Glutamatergic neuron (in vitro differentiated cells): Measurements from ENCODE around the gene MLN. TPM values are rescaled to one million over a fixed set of nuclear protein-coding genes. Genes with fewer than 3 reads are reported as not detected.

Source experiments
- DNase-seq: peaks from one replicate; pipeline ENCODE4 v3.0.0; 2022
- H3K27ac Mint-ChIP-seq: one replicate; pipeline ENCODE4 v1.8.0; 2020; ENCODE audit warnings: mild to moderate bottlenecking, mixed read lengths, inconsistent platforms; ENCODE audit not compliant: unreplicated experiment
- H3K27me3 Mint-ChIP-seq: one replicate; pipeline ENCODE4 v1.8.0; 2020; ENCODE audit warnings: mild to moderate bottlenecking, moderate library complexity, mixed read lengths, inconsistent platforms; ENCODE audit not compliant: unreplicated experiment
- H3K36me3 Mint-ChIP-seq: one replicate; pipeline ENCODE4 v1.8.0; 2020; ENCODE audit warnings: mild to moderate bottlenecking, mixed read lengths, inconsistent platforms; ENCODE audit not compliant: unreplicated experiment
- H3K4me1 Mint-ChIP-seq: one replicate; pipeline ENCODE4 v1.8.0; 2020; ENCODE audit warnings: mild to moderate bottlenecking, low read depth, mixed read lengths, inconsistent platforms; ENCODE audit not compliant: unreplicated experiment
- H3K4me3 Mint-ChIP-seq: one replicate; pipeline ENCODE4 v1.8.0; 2020; ENCODE audit warnings: mild to moderate bottlenecking, mixed read lengths, inconsistent platforms; ENCODE audit not compliant: unreplicated experiment
- H3K9me3 Mint-ChIP-seq: one replicate; pipeline ENCODE4 v1.8.0; 2020; ENCODE audit warnings: mild to moderate bottlenecking, moderate library complexity, mixed read lengths, inconsistent platforms; ENCODE audit not compliant: unreplicated experiment
- CTCF ChIP-seq: fragments of 200-600 bp; sonication (generic); IDR thresholded peaks from one replicate; pipeline ENCODE4 v1.5.0; 2021; ENCODE audit not compliant: partially characterized antibody, unreplicated experiment
- total RNA-seq: library from RNA; stranded (reverse); fragmentation: NEBNext Ultra II Directional; extraction: Animal tissue kit (Norgen Biotek cat#: 25700); gene quantifications from one replicate; pipeline ENCODE4 v1.2.1, GENCODE V29; 2021; ENCODE audit not compliant: unreplicated experiment

The MLN gene
- total RNA-seq, 1 donor from 2014 or later = not detected

- Mint-ChIP-seq H3K36me3 (no peaks in the 10 kb centered on the region), H3K27ac (no peak overlapping the region), H3K4me3 (no peak overlapping the region), H3K9me3 (no peaks in the 10 kb centered on the region), H3K27me3 (peaks cover 7% of the 10 kb centered on the region), H3K4me1 (peaks cover 3% of the 10 kb centered on the region)
- DNase-seq = no peak
- no peak for TF ChIP-seq CTCF
Observed at GRCh38 chr6:33761581-33761921, 42.3 kb downstream of the MLN start.

- DNase-seq = no peak
- Mint-ChIP-seq H3K36me3 (no peaks in the 10 kb centered on the region), H3K27ac (no peak overlapping the region), H3K4me1 (peaks cover 6% of the 10 kb centered on the region), H3K27me3 (peaks cover 9% of the 10 kb centered on the region), H3K4me3 (no peak overlapping the region), H3K9me3 (no peaks in the 10 kb centered on the region)
- no peak for TF ChIP-seq CTCF
Observed at GRCh38 chr6:33759887-33760629, 43.7 kb downstream of the MLN start.

- Mint-ChIP-seq H3K9me3 (peaks cover 2% of the 10 kb centered on the region), H3K36me3 (no peaks in the 10 kb centered on the region), H3K4me1 (peaks cover 4% of the 10 kb centered on the region), H3K27me3 (peaks cover 4% of the 10 kb centered on the region), H3K27ac (no peak overlapping the region), H3K4me3 (no peak overlapping the region)
- TF ChIP-seq CTCF = no peak
- no peak for DNase-seq
Observed at GRCh38 chr6:33758815-33759216, 45.0 kb downstream of the MLN start.

GRCh38 chr6:33757906-33758305 is 45.9 kb downstream of the MLN start:
- H3K4me3 Mint-ChIP-seq = no peak overlapping the region
- peaks cover 2% of the 10 kb centered on the region for H3K9me3 Mint-ChIP-seq
- DNase-seq = no peak
- no peak overlapping the region for H3K27ac Mint-ChIP-seq
- no peaks in the 10 kb centered on the region for H3K36me3 Mint-ChIP-seq
- TF ChIP-seq CTCF = no peak
- peaks cover 4% of the 10 kb centered on the region for H3K27me3 Mint-ChIP-seq
- H3K4me1 Mint-ChIP-seq = peaks cover 4% of the 10 kb centered on the region

- no peak for DNase-seq
- H3K9me3 Mint-ChIP-seq = peaks cover 2% of the 10 kb centered on the region
- no peak for TF ChIP-seq CTCF
- peaks cover 4% of the 10 kb centered on the region for H3K4me1 Mint-ChIP-seq
- H3K27me3 Mint-ChIP-seq = peaks cover 2% of the 10 kb centered on the region
- no peak overlapping the region for H3K27ac Mint-ChIP-seq
- H3K36me3 Mint-ChIP-seq = no peaks in the 10 kb centered on the region
- no peak overlapping the region for H3K4me3 Mint-ChIP-seq
Observed at GRCh38 chr6:33757113-33757512, 46.7 kb downstream of the MLN start.
